C4-2B (cell line): ENCODE data around the gene MORF4L1.

Experiments used
- CTCF ChIP-seq: fragments of 450-650 bp; conservative IDR thresholded peaks from 2 replicates; pipeline ENCODE4 v1.5.1; 2017; ENCODE audit warnings: mild to moderate bottlenecking
- ZFX ChIP-seq: fragments of 450-650 bp; IDR thresholded peaks from 2 replicates; pipeline ENCODE4 v1.6.1; 2017

GRCh38 chr15:78937132-78937739 is 64.5 kb downstream of the MORF4L1 start:
- no peak for TF ChIP-seq CTCF
- TF ChIP-seq ZFX = no peak
